Measurements from ENCODE around the gene NPTN.
"Not testable (repeated sequence)": the region's sequence is repeated elsewhere in the genome, so short reads cannot be mapped to it uniquely, and the experiment has no call there.

NPTN gene

GRCh38 chr15:73548925-73549324 lies 84.3 kb downstream of the NPTN start:
- not testable (repeated sequence) for H3K9me3 ChIP-seq (ENCODE audit: control insufficient read depth, low read length); H3K36me3 ChIP-seq (ENCODE audit: control insufficient read depth, insufficient read depth, low read length); H3K27ac ChIP-seq (ENCODE audit: low read depth, low read length, severe bottlenecking); H3K4me3 ChIP-seq (ENCODE audit: extremely low read depth, insufficient read depth, low read length, poor library complexity, severe bottlenecking); H3K4me1 ChIP-seq (ENCODE audit: control insufficient read depth, insufficient read depth, low read length, poor library complexity, severe bottlenecking)
- WGBS, 2 experiments (ENCODE audit: insufficient coverage in 2 of 2): no CpG with 5 or more reads among the region's 3 CpGs

- H3K4me3 ChIP-seq (ENCODE audit: extremely low read depth, insufficient read depth, low read length, poor library complexity, severe bottlenecking): no peak overlapping the region
- H3K27ac ChIP-seq (ENCODE audit: low read depth, low read length, severe bottlenecking): no peak overlapping the region
- H3K36me3 ChIP-seq (ENCODE audit: control insufficient read depth, insufficient read depth, low read length): no peaks in the 10 kb centered on the region
- no peaks in the 10 kb centered on the region for H3K9me3 ChIP-seq (ENCODE audit: control insufficient read depth, low read length)
- H3K4me1 ChIP-seq (ENCODE audit: control insufficient read depth, insufficient read depth, low read length, poor library complexity, severe bottlenecking): no peaks in the 10 kb centered on the region
Observed at GRCh38 chr15:73541479-73541878, 91.7 kb downstream of the NPTN start.

- WGBS, 2 experiments (ENCODE audit: insufficient coverage in 2 of 2): 100% methylated on average over 2 of the region's 3 CpGs; no CpG with 5 or more reads in 1 of the 2 experiments
- H3K36me3 ChIP-seq (ENCODE audit: control insufficient read depth, insufficient read depth, low read length): no peaks in the 10 kb centered on the region
- no peaks in the 10 kb centered on the region for H3K4me1 ChIP-seq (ENCODE audit: control insufficient read depth, insufficient read depth, low read length, poor library complexity, severe bottlenecking)
- no peak overlapping the region for H3K4me3 ChIP-seq (ENCODE audit: extremely low read depth, insufficient read depth, low read length, poor library complexity, severe bottlenecking)
- H3K9me3 ChIP-seq (ENCODE audit: control insufficient read depth, low read length): no peaks in the 10 kb centered on the region
- no peak overlapping the region for H3K27ac ChIP-seq (ENCODE audit: low read depth, low read length, severe bottlenecking)
Observed at GRCh38 chr15:73540161-73540560, 93.0 kb downstream of the NPTN start.

- Histone ChIP-seq H3K9me3 (ENCODE audit: control insufficient read depth, low read length) (no peaks in the 10 kb centered on the region), H3K4me3 (ENCODE audit: extremely low read depth, insufficient read depth, low read length, poor library complexity, severe bottlenecking) (no peak overlapping the region), H3K27ac (ENCODE audit: low read depth, low read length, severe bottlenecking) (no peak overlapping the region), H3K36me3 (ENCODE audit: control insufficient read depth, insufficient read depth, low read length) (no peaks in the 10 kb centered on the region), H3K4me1 (ENCODE audit: control insufficient read depth, insufficient read depth, low read length, poor library complexity, severe bottlenecking) (no peaks in the 10 kb centered on the region)
- WGBS, 2 experiments (ENCODE audit: insufficient coverage in 2 of 2): 92% methylated on average over 4 of the region's 9 CpGs; no CpG with 5 or more reads in 1 of the 2 experiments
Observed at GRCh38 chr15:73539212-73540128, 93.7 kb downstream of the NPTN start.

- H3K4me3 ChIP-seq (ENCODE audit: extremely low read depth, insufficient read depth, low read length, poor library complexity, severe bottlenecking): no peak overlapping the region
- H3K9me3 ChIP-seq (ENCODE audit: control insufficient read depth, low read length): no peaks in the 10 kb centered on the region
- no peaks in the 10 kb centered on the region for H3K36me3 ChIP-seq (ENCODE audit: control insufficient read depth, insufficient read depth, low read length)
- H3K4me1 ChIP-seq (ENCODE audit: control insufficient read depth, insufficient read depth, low read length, poor library complexity, severe bottlenecking): no peaks in the 10 kb centered on the region
- no peak overlapping the region for H3K27ac ChIP-seq (ENCODE audit: low read depth, low read length, severe bottlenecking)
- WGBS, 2 experiments (ENCODE audit: insufficient coverage in 2 of 2): 83 to 94% methylated on average over 4 to 6 of the region's 10 CpGs
Observed at GRCh38 chr15:73538563-73539211, 94.5 kb downstream of the NPTN start.

DNA sequence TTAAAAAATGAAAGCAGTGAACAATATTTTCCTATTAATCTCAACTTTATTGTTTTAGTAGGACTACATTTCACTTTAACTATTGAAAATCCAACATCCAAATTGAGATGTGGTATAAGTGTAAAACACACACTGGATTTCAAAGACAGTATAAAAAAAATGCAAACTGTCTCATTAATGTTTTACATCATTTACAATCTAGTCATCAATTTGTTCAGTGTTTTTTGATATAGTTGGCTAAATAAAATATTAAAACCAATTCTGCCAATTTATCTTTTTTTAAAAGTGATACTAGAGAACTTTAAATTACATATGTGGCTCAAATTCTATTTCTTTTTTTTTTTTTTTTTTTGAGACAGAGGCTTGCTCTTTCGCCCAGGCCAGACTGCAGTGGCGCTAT lies 95.1 kb downstream of the NPTN start:
- no peak overlapping the region for H3K4me3 ChIP-seq (ENCODE audit: extremely low read depth, insufficient read depth, low read length, poor library complexity, severe bottlenecking)
- no peaks in the 10 kb centered on the region for H3K9me3 ChIP-seq (ENCODE audit: control insufficient read depth, low read length)
- no peaks in the 10 kb centered on the region for H3K36me3 ChIP-seq (ENCODE audit: control insufficient read depth, insufficient read depth, low read length)
- H3K27ac ChIP-seq (ENCODE audit: low read depth, low read length, severe bottlenecking): no peak overlapping the region
- 92 to 93% methylated on average over 2 of the region's 2 CpGs for WGBS, 2 experiments (ENCODE audit: insufficient coverage in 2 of 2)
- H3K4me1 ChIP-seq (ENCODE audit: control insufficient read depth, insufficient read depth, low read length, poor library complexity, severe bottlenecking): no peaks in the 10 kb centered on the region

- 83 to 100% methylated on average over 2 of the region's 3 CpGs for WGBS, 2 experiments (ENCODE audit: insufficient coverage in 2 of 2)
- no peaks in the 10 kb centered on the region for H3K9me3 ChIP-seq (ENCODE audit: control insufficient read depth, low read length)
- no peak overlapping the region for H3K4me3 ChIP-seq (ENCODE audit: extremely low read depth, insufficient read depth, low read length, poor library complexity, severe bottlenecking)
- H3K27ac ChIP-seq (ENCODE audit: low read depth, low read length, severe bottlenecking): no peak overlapping the region
- H3K4me1 ChIP-seq (ENCODE audit: control insufficient read depth, insufficient read depth, low read length, poor library complexity, severe bottlenecking): peaks cover 7% of the 10 kb centered on the region
- no peaks in the 10 kb centered on the region for H3K36me3 ChIP-seq (ENCODE audit: control insufficient read depth, insufficient read depth, low read length)
Observed at GRCh38 chr15:73530649-73531048, 102.5 kb downstream of the NPTN start.

- Histone ChIP-seq H3K4me1 (ENCODE audit: control insufficient read depth, insufficient read depth, low read length, poor library complexity, severe bottlenecking) (peaks cover 7% of the 10 kb centered on the region), H3K27ac (ENCODE audit: low read depth, low read length, severe bottlenecking) (no peak overlapping the region), H3K9me3 (ENCODE audit: control insufficient read depth, low read length) (no peaks in the 10 kb centered on the region), H3K4me3 (ENCODE audit: extremely low read depth, insufficient read depth, low read length, poor library complexity, severe bottlenecking) (no peak overlapping the region), H3K36me3 (ENCODE audit: control insufficient read depth, insufficient read depth, low read length) (no peaks in the 10 kb centered on the region)
- 87 to 100% methylated on average over 2 of the region's 2 CpGs for WGBS, 2 experiments (ENCODE audit: insufficient coverage in 2 of 2)
Observed at GRCh38 chr15:73527598-73527997, 105.6 kb downstream of the NPTN start.

DNA sequence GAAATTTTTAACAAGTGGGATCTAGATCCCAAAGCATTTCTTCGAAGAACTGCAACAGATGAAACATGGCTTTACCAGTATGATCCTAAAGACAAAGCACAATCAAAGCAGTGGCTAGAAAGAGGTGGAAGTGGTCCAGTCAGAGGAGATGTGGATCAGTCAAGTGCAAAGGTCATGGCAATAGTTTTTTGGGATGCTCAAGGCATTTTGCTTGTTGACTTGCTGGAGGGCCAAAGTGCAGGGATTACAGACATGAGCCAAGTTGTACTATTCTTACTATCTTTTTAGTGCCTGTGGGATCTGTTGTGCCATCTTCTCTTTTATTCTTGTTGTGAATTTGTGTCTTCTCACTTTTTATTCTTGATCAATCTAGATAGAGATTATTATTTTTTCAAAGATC lies 108.3 kb downstream of the NPTN start:
- no peak overlapping the region for H3K4me3 ChIP-seq (ENCODE audit: extremely low read depth, insufficient read depth, low read length, poor library complexity, severe bottlenecking)
- no peak overlapping the region for H3K27ac ChIP-seq (ENCODE audit: low read depth, low read length, severe bottlenecking)
- H3K4me1 ChIP-seq (ENCODE audit: control insufficient read depth, insufficient read depth, low read length, poor library complexity, severe bottlenecking): peaks cover 4% of the 10 kb centered on the region
- 90 to 100% methylated on average over 1 of the region's 1 CpG for WGBS, 2 experiments (ENCODE audit: insufficient coverage in 2 of 2)
- no peaks in the 10 kb centered on the region for H3K9me3 ChIP-seq (ENCODE audit: control insufficient read depth, low read length)
- H3K36me3 ChIP-seq (ENCODE audit: control insufficient read depth, insufficient read depth, low read length): no peaks in the 10 kb centered on the region

DNA sequence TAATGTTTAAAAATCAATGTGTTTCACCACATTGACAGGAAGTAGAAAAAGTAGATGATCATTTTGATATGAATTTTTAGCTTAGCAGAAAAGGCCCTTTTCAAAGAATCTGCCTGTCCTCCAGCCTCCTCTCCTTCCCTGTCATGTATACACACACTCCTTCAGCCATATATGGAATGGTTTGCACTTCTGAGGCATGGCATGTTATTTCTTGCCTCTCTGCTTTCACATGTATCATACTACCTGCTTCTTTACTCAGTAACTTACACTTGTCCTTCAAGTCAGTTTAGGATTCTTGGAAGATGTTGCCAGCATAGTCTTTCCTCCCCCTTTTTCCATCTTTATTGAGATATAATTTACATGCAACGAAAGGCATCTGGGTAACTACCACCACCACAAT lies 111.2 kb downstream of the NPTN start:
- H3K4me3 ChIP-seq (ENCODE audit: extremely low read depth, insufficient read depth, low read length, poor library complexity, severe bottlenecking): no peak overlapping the region
- H3K27ac ChIP-seq (ENCODE audit: low read depth, low read length, severe bottlenecking): no peak overlapping the region
- H3K36me3 ChIP-seq (ENCODE audit: control insufficient read depth, insufficient read depth, low read length): no peaks in the 10 kb centered on the region
- no CpG with 5 or more reads among the region's 1 CpG for WGBS, 2 experiments (ENCODE audit: insufficient coverage in 2 of 2)
- no peaks in the 10 kb centered on the region for H3K4me1 ChIP-seq (ENCODE audit: control insufficient read depth, insufficient read depth, low read length, poor library complexity, severe bottlenecking)
- H3K9me3 ChIP-seq (ENCODE audit: control insufficient read depth, low read length): no peaks in the 10 kb centered on the region
